ENCODE measurements around the gene LCMT2. TPM values are rescaled to one million over a fixed set of nuclear protein-coding genes. Genes with fewer than 3 reads are reported as not detected.

Gene LCMT2
- polyA plus RNA-seq, 1 donor (not counting 4 experiments of a cell fraction or from before 2014, with no cell fraction given) = 14.0 TPM

- H2AFZ ChIP-seq (ENCODE audit: control insufficient read depth, low read length) = no peak overlapping the region
- H3K4me3 ChIP-seq (ENCODE audit: control insufficient read depth in 2 of 3, extremely low read depth in 1 of 3, insufficient read depth in 2 of 3, low read depth in 1 of 3, low read length in 3 of 3) = no peak overlapping the region
- H3K27me3 ChIP-seq (ENCODE audit: control insufficient read depth, extremely low read depth, insufficient read depth, low read length) = peaks cover 14% of the 10 kb centered on the region
- TF ChIP-seq EZH2 (IDR thresholded peaks at IDR 0.05; ENCODE audit: low read length) = no peak
- no peak for TF ChIP-seq CTCF (optimal IDR thresholded peaks at IDR 0.05 in 1 of 3, IDR thresholded peaks at IDR 0.05 in 1 of 3, conservative IDR thresholded peaks at IDR 0.05 in 1 of 3; ENCODE audit: extremely low read depth in 1 of 3, insufficient read depth in 2 of 3, low read length in 3 of 3)
- no peak overlapping the region for H3K9ac ChIP-seq (ENCODE audit: control insufficient read depth, extremely low read depth, insufficient read depth, low read length)
- DNase-seq (ENCODE audit: low read depth, low spot score) = no peak
- no peak overlapping the region for H3K4me2 ChIP-seq (ENCODE audit: control insufficient read depth, extremely low read depth, insufficient read depth, low read depth, low read length)
- FAIRE-seq = no peak
- H3K4me1 ChIP-seq (ENCODE audit: control insufficient read depth, extremely low read depth, insufficient read depth, low read length) = no peaks in the 10 kb centered on the region
- H3K36me3 ChIP-seq (ENCODE audit: control insufficient read depth in 2 of 2, extremely low read depth in 1 of 2, insufficient read depth in 2 of 2, low read length in 2 of 2) = no peaks in the 10 kb centered on the region
- no peaks in the 10 kb centered on the region for H3K9me1 ChIP-seq (ENCODE audit: control insufficient read depth, extremely low read depth, insufficient read depth, low read length)
- dilution Hi-C loops (cut with MboI; ENCODE audit: extremely low pct_ligation_motif_present, low sequenced_read_pairs) = loop anchor here (10.0 kb wide), 1 partner anchor 91 kb away; no protein-coding TSS in a partner anchor
- H3K79me2 ChIP-seq (ENCODE audit: control insufficient read depth, insufficient read depth, low read length) = no peaks in the 10 kb centered on the region
- no peaks in the 10 kb centered on the region for H4K20me1 ChIP-seq (ENCODE audit: control insufficient read depth, extremely low read depth, insufficient read depth, low read length)
- no peaks in the 10 kb centered on the region for H3K9me3 ChIP-seq (ENCODE audit: control insufficient read depth, low read depth, low read length)
- H3K27ac ChIP-seq (ENCODE audit: control insufficient read depth, insufficient read depth, low read length) = no peak overlapping the region
Observed at GRCh38 chr15:43286074-43286473, 44.3 kb downstream of the LCMT2 start.

GRCh38 chr15:43285609-43286037, 44.8 kb downstream of the LCMT2 start:
- DNase-seq (ENCODE audit: low read depth, low spot score) (peak; percentile 21), FAIRE-seq (peak; percentile 82)
- H3K9me1 ChIP-seq (ENCODE audit: control insufficient read depth, extremely low read depth, insufficient read depth, low read length) = no peaks in the 10 kb centered on the region
- H3K4me3 ChIP-seq (ENCODE audit: control insufficient read depth in 2 of 3, extremely low read depth in 1 of 3, insufficient read depth in 2 of 3, low read depth in 1 of 3, low read length in 3 of 3) = no peak overlapping the region
- no peak overlapping the region for H3K27ac ChIP-seq (ENCODE audit: control insufficient read depth, insufficient read depth, low read length)
- H3K79me2 ChIP-seq (ENCODE audit: control insufficient read depth, insufficient read depth, low read length) = no peaks in the 10 kb centered on the region
- H3K36me3 ChIP-seq (ENCODE audit: control insufficient read depth in 2 of 2, extremely low read depth in 1 of 2, insufficient read depth in 2 of 2, low read length in 2 of 2) = no peaks in the 10 kb centered on the region
- H3K9ac ChIP-seq (ENCODE audit: control insufficient read depth, extremely low read depth, insufficient read depth, low read length) = no peak overlapping the region
- no peaks in the 10 kb centered on the region for H3K9me3 ChIP-seq (ENCODE audit: control insufficient read depth, low read depth, low read length)
- H3K4me2 ChIP-seq (ENCODE audit: control insufficient read depth, extremely low read depth, insufficient read depth, low read depth, low read length) = no peak overlapping the region
- no peak overlapping the region for H2AFZ ChIP-seq (ENCODE audit: control insufficient read depth, low read length)
- peaks cover 14% of the 10 kb centered on the region for H3K27me3 ChIP-seq (ENCODE audit: control insufficient read depth, extremely low read depth, insufficient read depth, low read length)
- no peaks in the 10 kb centered on the region for H3K4me1 ChIP-seq (ENCODE audit: control insufficient read depth, extremely low read depth, insufficient read depth, low read length)
- H4K20me1 ChIP-seq (ENCODE audit: control insufficient read depth, extremely low read depth, insufficient read depth, low read length) = no peaks in the 10 kb centered on the region
- dilution Hi-C loops (cut with MboI; ENCODE audit: extremely low pct_ligation_motif_present, low sequenced_read_pairs) = loop anchor here (10.0 kb wide), 1 partner anchor 91 kb away; no protein-coding TSS in a partner anchor
- TF ChIP-seq EZH2 (IDR thresholded peaks at IDR 0.05; ENCODE audit: low read length) (no peak), CTCF (optimal IDR thresholded peaks at IDR 0.05 in 1 of 3, IDR thresholded peaks at IDR 0.05 in 1 of 3, conservative IDR thresholded peaks at IDR 0.05 in 1 of 3; ENCODE audit: extremely low read depth in 1 of 3, insufficient read depth in 2 of 3, low read length in 3 of 3) (peak; percentile 53 to 84 (median 66))

Measured in keratinocyte (primary cell).